Gastroesophageal sphincter (tissue), 4 donors: ENCODE measurements around the gene KIFAP3. TPM values are rescaled to one million over a fixed set of nuclear protein-coding genes. Genes with fewer than 3 reads are reported as not detected.
"Not testable (repeated sequence)": the region's sequence is repeated elsewhere in the genome, so short reads cannot be mapped to it uniquely, and the experiment has no call there.

Experiments
- ATAC-seq: fragments of 150-250 bp; one replicate; pipeline ENCODE4 v1.9.1; 2016; ENCODE audit warnings: mild to moderate bottlenecking, moderate library complexity
- H3K27ac ChIP-seq, 4 donors: fragments of 200-600 bp; sonication (generic) in 3 of 4; 1 replicate in 3 of 4; 2 replicates in 1 of 4; pipeline ENCODE4 v1.5.1; 2016 to 2019
- H3K27me3 ChIP-seq: fragments of 200-600 bp; sonication (generic); one replicate; pipeline ENCODE4 v1.5.1; 2019
- H3K36me3 ChIP-seq, 2 donors: fragments of 200-600 bp; sonication (generic); one replicate each; pipeline ENCODE4 v1.5.1; 2019; ENCODE audit warnings: control low read depth in 1 of 2
- H3K4me1 ChIP-seq, 3 donors: fragments of 200-600 bp; sonication (generic); 1 replicate in 2 of 3; 2 replicates in 1 of 3; pipeline ENCODE4 v1.5.1; 2016 to 2019; ENCODE audit warnings: control low read depth in 2 of 3
- H3K4me3 ChIP-seq, 2 donors: fragments of 200-600 bp; sonication (generic); one replicate each; pipeline ENCODE4 v1.5.1; 2019; ENCODE audit warnings: mild to moderate bottlenecking in 1 of 2, moderate library complexity in 1 of 2
- H3K9me3 ChIP-seq, 3 donors: fragments of 200-600 bp; sonication (generic); one replicate each; pipeline ENCODE4 v1.5.1; 2017 to 2019; ENCODE audit warnings: control low read depth in 2 of 3
- CTCF ChIP-seq, 4 experiments: fragments of 200-600 bp in 2 of 4; fragments of 450-650 bp in 2 of 4; sonication (generic) in 1 of 4; IDR thresholded peaks; one replicate each; pipeline ENCODE4 v1.5.1; 2017 to 2019; ENCODE audit warnings: antibody characterized with exemption in 4 of 4, mild to moderate bottlenecking in 2 of 4, moderate library complexity in 2 of 4
- EP300 ChIP-seq: sonication (generic); formaldehyde crosslinking; IDR thresholded peaks from one replicate; pipeline ENCODE4 v1.6.1; 2017; ENCODE audit warnings: antibody characterized with exemption, mild to moderate bottlenecking
- POLR2A ChIP-seq, 2 donors: fragments of 450-650 bp; IDR thresholded peaks; one replicate each; pipeline ENCODE4 v1.6.1; 2017; ENCODE audit warnings: antibody characterized with exemption in 2 of 2, mild to moderate bottlenecking in 2 of 2, moderate library complexity in 1 of 2
- POLR2AphosphoS5 ChIP-seq: sonication (generic); formaldehyde crosslinking; IDR thresholded peaks from one replicate; pipeline ENCODE4 v1.6.1; 2017; ENCODE audit warnings: antibody characterized with exemption
- WGBS, 2 donors: methylation state at CpG; one replicate each; pipeline ENCODE4 v1.1.5; 2018; ENCODE audit warnings: low coverage in 1 of 2; 5-methylcytosine and 5-hydroxymethylcytosine counted together
- total RNA-seq, 4 donors: library from RNA; depleted of rRNA; stranded (reverse); fragments of >200 nt; gene quantifications; one replicate each; pipeline ENCODE4 v1.1.0, GENCODE V29; 2016

The KIFAP3 gene
- total RNA-seq, 4 donors from 2014 or later: 25.5 to 42.9 (median 36.6) TPM

- Histone ChIP-seq H3K36me3 (peaks cover 0 to 18% of the 10 kb centered on the region in 2 donors), H3K27ac (no peak overlapping the region), H3K4me1 (no peaks in the 10 kb centered on the region), H3K9me3 (no peaks in the 10 kb centered on the region), H3K4me3 (no peak overlapping the region), H3K27me3 (no peaks in the 10 kb centered on the region)
- TF ChIP-seq EP300 (no peak), POLR2A (IDR thresholded peaks at IDR 0.05) (no peak), CTCF (IDR thresholded peaks at IDR 0.05) (no peak), POLR2AphosphoS5 (no peak)
- ATAC-seq: no peak
- 47 to 74% methylated on average over 2 of the region's 2 CpGs for WGBS, 2 donors
Measured at GRCh38 chr1:169924829-169925228, 149.7 kb downstream of the KIFAP3 start.

GRCh38 chr1:169924063-169924462, 150.4 kb downstream of the KIFAP3 start:
- Histone ChIP-seq H3K9me3 (no peaks in the 10 kb centered on the region), H3K27me3 (no peaks in the 10 kb centered on the region), H3K4me1 (no peaks in the 10 kb centered on the region), H3K27ac (no peak overlapping the region), H3K4me3 (no peak overlapping the region), H3K36me3 (peaks cover 0 to 26% of the 10 kb centered on the region in 2 donors)
- ATAC-seq: no peak
- no peak for TF ChIP-seq POLR2AphosphoS5
- no peak for TF ChIP-seq CTCF (IDR thresholded peaks at IDR 0.05)
- WGBS, 2 donors: 88 to 95% methylated on average over 2 of the region's 2 CpGs

- Histone ChIP-seq H3K36me3 (peaks cover 0 to 36% of the 10 kb centered on the region in 2 donors), H3K27ac (no peak overlapping the region), H3K4me1 (no peaks in the 10 kb centered on the region), H3K4me3 (no peak overlapping the region), H3K9me3 (no peaks in the 10 kb centered on the region), H3K27me3 (no peaks in the 10 kb centered on the region)
- TF ChIP-seq EP300 (no peak), CTCF (IDR thresholded peaks at IDR 0.05) (no peak), POLR2A (IDR thresholded peaks at IDR 0.05) (no peak), POLR2AphosphoS5 (no peak)
- 92 to 100% methylated on average over 4 of the region's 4 CpGs for WGBS, 2 donors
- ATAC-seq: no peak
Measured at GRCh38 chr1:169921080-169921479, 153.4 kb downstream of the KIFAP3 start.

- Histone ChIP-seq H3K4me1 (no peaks in the 10 kb centered on the region), H3K4me3 (no peak overlapping the region), H3K27ac (no peak overlapping the region), H3K36me3 (peaks cover 0 to 37% of the 10 kb centered on the region in 2 donors), H3K9me3 (no peaks in the 10 kb centered on the region), H3K27me3 (no peaks in the 10 kb centered on the region)
- ATAC-seq: no peak
- 78 to 100% methylated on average over 1 of the region's 1 CpG for WGBS, 2 donors
- TF ChIP-seq POLR2AphosphoS5 (no peak), POLR2A (IDR thresholded peaks at IDR 0.05) (no peak), EP300 (no peak), CTCF (IDR thresholded peaks at IDR 0.05) (no peak)
Measured at GRCh38 chr1:169918927-169919326, 155.6 kb downstream of the KIFAP3 start.

- ATAC-seq, H3K27ac ChIP-seq, H3K27me3 ChIP-seq, H3K4me1 ChIP-seq, H3K9me3 ChIP-seq, H3K4me3 ChIP-seq: not testable (repeated sequence)
- peaks cover 0 to 37% of the 10 kb centered on the region in 2 donors for H3K36me3 ChIP-seq
- WGBS, 2 donors: 96 to 97% methylated on average over 5 to 9 of the region's 9 CpGs
Measured at GRCh38 chr1:169918220-169918619, 156.3 kb downstream of the KIFAP3 start.
